Mucosa of rectum (tissue), 2 donors: Measurements from ENCODE around the gene CRYAA.
"Not testable (repeated sequence)": the region's sequence is repeated elsewhere in the genome, so short reads cannot be mapped to it uniquely, and the experiment has no call there.

Experiments
- H3K27ac ChIP-seq, 2 donors: one replicate each; pipeline ENCODE4 v1.7.0; 2013; ENCODE audit warnings: inconsistent platforms in 2 of 2, low read depth in 2 of 2, low read length in 2 of 2
- H3K27me3 ChIP-seq, 2 donors: one replicate each; pipeline ENCODE4 v1.7.0; 2013; ENCODE audit warnings: low read length in 2 of 2; ENCODE audit not compliant: control insufficient read depth in 2 of 2, insufficient read depth in 2 of 2
- H3K36me3 ChIP-seq, 2 donors: one replicate each; pipeline ENCODE4 v1.7.0; 2013; ENCODE audit warnings: low read length in 2 of 2; ENCODE audit not compliant: control insufficient read depth in 2 of 2, insufficient read depth in 2 of 2
- H3K4me1 ChIP-seq, 2 donors: one replicate each; pipeline ENCODE4 v1.7.0; 2013; ENCODE audit warnings: low read length in 2 of 2, mild to moderate bottlenecking in 1 of 2; ENCODE audit not compliant: control insufficient read depth in 2 of 2, insufficient read depth in 2 of 2
- H3K4me3 ChIP-seq, 2 donors: one replicate each; pipeline ENCODE4 v1.7.0; 2013; ENCODE audit warnings: low read length in 2 of 2
- H3K9ac ChIP-seq, 2 donors: one replicate each; pipeline ENCODE4 v1.7.0; 2013; ENCODE audit warnings: low read length in 2 of 2, low read depth in 1 of 2, mild to moderate bottlenecking in 1 of 2
- H3K9me3 ChIP-seq, 2 donors: one replicate each; pipeline ENCODE4 v1.7.0; 2013; ENCODE audit warnings: low read length in 2 of 2; ENCODE audit not compliant: control insufficient read depth in 2 of 2
- donor health status: healthy.
- donor health status: Normal muscosa, but diverticular disease.

CRYAA gene, protein sequence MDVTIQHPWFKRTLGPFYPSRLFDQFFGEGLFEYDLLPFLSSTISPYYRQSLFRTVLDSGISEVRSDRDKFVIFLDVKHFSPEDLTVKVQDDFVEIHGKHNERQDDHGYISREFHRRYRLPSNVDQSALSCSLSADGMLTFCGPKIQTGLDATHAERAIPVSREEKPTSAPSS

DNA sequence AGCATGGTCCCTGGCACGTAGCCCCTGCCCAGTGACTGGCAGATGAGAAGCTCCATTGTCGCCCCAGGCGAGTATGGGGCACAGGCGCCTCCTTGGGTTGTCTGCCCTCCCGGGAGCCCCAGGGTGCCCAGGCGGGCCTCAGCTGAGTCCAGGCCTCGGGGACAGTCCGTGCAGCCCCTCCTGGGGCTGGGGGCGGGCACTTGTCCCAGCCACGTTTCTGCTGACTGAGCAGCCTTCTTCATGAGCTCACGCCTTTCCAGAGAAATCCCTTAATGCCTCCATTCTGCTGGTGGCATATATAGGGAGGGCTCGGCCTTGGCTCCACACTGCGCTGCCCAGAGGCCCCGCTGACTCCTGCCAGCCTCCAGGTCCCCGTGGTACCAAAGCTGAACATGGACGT is at the start of gene CRYAA:
CRYAA (plus strand) TSS at position 301 of the 400 bp plus-strand sequence; CDS start at position 393, 92 bp downstream.
- not testable (repeated sequence) for H3K4me1 ChIP-seq, H3K9me3 ChIP-seq, H3K36me3 ChIP-seq, H3K27ac ChIP-seq, H3K9ac ChIP-seq, H3K27me3 ChIP-seq, H3K4me3 ChIP-seq

DNA sequence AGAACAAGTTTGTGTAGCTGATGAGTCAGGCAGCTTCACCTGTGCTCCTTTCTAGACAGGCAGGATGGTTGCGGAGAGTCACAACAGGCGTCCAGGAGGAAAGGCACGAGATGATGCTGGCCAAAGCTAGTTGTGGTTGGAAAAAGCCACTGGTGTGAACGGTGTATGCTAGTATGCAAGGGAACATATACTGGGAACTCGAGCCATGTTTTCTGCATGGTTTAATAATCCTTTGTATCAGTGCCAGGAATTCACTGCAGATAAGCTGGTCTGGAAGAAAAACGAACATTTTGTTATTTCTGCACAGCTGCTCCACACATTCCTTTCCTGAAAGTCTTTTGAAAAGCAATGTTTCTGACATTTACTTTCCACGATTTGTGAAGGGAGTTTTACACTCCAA is 38.7 kb upstream of the CRYAA start:
- not testable (repeated sequence) for H3K4me3 ChIP-seq, H3K27me3 ChIP-seq, H3K4me1 ChIP-seq, H3K9me3 ChIP-seq, H3K27ac ChIP-seq, H3K9ac ChIP-seq, H3K36me3 ChIP-seq

DNA sequence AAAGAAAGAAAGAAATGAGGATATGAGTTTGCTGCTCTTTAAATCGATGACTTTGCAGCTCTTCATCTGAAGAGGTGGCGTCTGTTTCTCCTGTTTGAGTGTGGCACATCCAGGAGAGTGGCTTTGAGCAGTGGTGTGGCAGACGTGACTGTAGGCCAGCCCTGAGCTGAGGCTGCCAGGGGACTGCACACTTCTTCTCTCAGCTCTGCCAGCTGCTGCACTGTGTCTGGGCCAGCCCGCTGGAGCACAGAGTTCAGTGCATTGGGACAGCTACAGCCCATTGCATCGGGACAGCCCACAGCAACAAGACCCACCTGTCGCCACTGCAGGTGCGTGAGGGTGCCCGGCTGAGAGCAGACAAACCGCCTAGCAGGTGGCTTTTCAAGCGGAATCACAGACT is 34.3 kb upstream of the CRYAA start:
- not testable (repeated sequence) for H3K9ac ChIP-seq, H3K4me3 ChIP-seq, H3K9me3 ChIP-seq, H3K27me3 ChIP-seq, H3K4me1 ChIP-seq, H3K36me3 ChIP-seq, H3K27ac ChIP-seq

DNA sequence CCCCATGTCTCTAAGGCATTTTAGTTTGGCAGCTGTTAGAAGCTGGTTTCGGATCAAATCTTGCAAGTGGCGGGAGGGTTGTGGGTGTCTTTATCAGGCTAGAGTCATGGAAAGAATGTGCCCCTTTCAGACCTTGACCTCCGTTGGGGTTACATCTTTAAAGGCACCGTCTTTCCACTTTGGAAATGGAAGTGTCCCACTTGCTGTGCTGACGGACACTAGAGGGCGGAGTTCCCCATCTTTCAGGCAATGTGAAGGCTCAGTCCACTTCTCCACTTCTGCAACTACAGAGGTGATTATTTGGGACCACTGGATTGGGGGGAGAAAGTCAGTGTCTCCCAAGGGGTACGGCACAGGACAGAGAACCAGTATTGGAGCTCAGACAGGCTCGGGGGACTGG is 29.9 kb upstream of the CRYAA start:
- H3K27me3 ChIP-seq, H3K9me3 ChIP-seq, H3K36me3 ChIP-seq, H3K4me3 ChIP-seq, H3K9ac ChIP-seq, H3K27ac ChIP-seq, H3K4me1 ChIP-seq: not testable (repeated sequence)

DNA sequence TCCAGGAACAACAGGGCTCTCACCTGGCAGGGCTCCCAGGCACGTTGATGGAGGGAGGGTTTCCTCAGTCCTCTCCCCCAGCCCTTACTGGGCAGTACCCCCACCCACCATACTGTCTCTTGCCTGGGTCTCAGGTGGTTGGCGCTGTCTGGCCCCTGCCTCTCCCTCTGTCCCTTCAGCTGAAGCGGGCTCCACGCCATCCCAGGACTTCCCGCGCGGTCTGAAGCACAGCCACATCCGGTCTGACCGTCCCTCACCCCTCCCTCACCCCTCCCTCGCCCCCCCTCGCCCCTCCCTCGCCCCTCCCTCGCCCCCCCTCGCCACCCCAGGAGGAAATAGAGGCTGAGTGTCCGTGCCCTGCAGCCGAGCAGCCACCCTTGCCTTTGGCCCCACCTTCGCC is 27.4 kb upstream of the CRYAA start:
- H3K27ac ChIP-seq, H3K9me3 ChIP-seq, H3K4me1 ChIP-seq, H3K27me3 ChIP-seq, H3K9ac ChIP-seq, H3K36me3 ChIP-seq, H3K4me3 ChIP-seq: not testable (repeated sequence)

DNA sequence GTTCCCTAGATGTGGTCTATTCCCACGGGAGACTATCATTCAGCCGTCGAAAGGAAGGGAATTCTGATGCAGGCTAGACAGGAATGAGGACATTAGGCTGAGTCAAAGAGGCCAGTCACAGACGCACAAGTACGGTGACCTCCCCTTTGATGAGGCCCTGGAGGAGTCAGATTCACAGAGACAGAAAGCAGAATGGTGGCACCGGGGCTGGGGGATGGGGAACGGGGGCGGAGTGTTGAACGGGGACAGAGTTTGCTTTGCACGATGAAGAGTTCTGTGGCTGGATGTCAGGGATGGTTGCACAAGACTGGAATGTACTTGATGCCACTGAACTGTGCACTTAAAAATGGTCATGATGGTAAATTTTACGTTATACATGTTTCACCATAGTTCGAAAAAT is 22.2 kb upstream of the CRYAA start:
- not testable (repeated sequence) for H3K4me3 ChIP-seq, H3K9ac ChIP-seq, H3K27me3 ChIP-seq, H3K36me3 ChIP-seq, H3K9me3 ChIP-seq, H3K27ac ChIP-seq, H3K4me1 ChIP-seq

DNA sequence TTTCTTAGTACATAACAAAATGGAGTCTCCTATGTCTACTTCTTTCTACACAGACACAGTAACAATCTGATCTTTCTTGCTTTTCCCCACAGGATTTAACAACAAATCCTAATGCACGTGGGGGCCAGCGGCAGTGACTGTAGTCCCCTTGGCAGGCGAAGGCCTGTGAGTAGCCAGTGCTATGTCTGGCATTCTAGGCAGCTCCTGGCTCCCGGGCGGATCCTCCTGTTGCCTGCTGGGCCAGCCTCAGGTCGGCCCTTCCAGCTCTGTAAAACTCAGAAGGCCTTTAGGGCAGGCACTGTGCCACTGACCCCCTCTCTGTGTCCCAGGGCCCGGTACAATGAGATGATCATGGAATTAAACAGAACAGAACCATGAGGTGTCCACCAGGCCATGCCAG is 20.8 kb upstream of the CRYAA start:
- H3K27ac ChIP-seq, H3K36me3 ChIP-seq, H3K9me3 ChIP-seq, H3K4me3 ChIP-seq, H3K4me1 ChIP-seq, H3K27me3 ChIP-seq, H3K9ac ChIP-seq: not testable (repeated sequence)

DNA sequence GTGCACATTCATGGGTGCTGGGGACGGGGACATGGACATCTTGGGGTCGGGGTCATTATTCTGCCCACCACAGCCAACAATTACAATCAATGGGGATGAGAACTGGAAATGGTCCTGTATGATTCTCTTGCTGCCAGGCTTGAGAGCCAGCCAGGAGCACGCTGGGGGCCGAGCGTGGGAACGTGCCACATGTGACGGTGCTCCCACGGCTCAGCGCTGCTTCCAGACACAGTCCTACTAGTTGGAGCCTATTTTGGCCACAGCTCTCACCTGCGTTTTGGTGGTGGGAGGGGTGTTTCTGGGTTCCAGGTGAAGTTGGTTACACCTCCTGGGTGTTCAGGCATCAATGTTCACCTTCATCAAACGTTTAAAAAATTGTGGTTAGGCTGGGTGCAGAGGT is 19.5 kb upstream of the CRYAA start:
- not testable (repeated sequence) for H3K36me3 ChIP-seq, H3K9ac ChIP-seq, H3K27ac ChIP-seq, H3K4me1 ChIP-seq, H3K27me3 ChIP-seq, H3K9me3 ChIP-seq, H3K4me3 ChIP-seq

DNA sequence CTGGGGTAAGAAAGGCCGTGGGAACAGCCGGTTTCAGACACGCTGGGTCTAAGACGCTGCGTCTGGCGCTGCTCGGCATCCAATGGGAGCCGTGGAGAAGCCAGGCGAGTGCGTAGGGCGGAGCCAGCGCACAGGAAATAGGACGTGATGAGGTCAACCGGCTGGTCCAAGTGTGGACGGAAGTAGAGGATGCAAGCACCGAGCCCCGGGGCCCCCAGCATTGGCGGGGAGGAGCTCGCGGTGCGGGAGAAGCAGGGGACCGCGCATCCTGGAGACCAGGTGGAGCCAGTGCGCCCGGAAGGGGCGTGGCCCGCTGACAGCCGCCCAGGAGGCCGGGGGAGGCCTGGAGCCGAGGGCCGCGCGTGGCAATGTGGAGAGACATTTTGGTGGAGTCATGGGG is 15.2 kb upstream of the CRYAA start:
- H3K9ac ChIP-seq, H3K9me3 ChIP-seq, H3K36me3 ChIP-seq, H3K4me3 ChIP-seq, H3K27me3 ChIP-seq, H3K4me1 ChIP-seq, H3K27ac ChIP-seq: not testable (repeated sequence)

DNA sequence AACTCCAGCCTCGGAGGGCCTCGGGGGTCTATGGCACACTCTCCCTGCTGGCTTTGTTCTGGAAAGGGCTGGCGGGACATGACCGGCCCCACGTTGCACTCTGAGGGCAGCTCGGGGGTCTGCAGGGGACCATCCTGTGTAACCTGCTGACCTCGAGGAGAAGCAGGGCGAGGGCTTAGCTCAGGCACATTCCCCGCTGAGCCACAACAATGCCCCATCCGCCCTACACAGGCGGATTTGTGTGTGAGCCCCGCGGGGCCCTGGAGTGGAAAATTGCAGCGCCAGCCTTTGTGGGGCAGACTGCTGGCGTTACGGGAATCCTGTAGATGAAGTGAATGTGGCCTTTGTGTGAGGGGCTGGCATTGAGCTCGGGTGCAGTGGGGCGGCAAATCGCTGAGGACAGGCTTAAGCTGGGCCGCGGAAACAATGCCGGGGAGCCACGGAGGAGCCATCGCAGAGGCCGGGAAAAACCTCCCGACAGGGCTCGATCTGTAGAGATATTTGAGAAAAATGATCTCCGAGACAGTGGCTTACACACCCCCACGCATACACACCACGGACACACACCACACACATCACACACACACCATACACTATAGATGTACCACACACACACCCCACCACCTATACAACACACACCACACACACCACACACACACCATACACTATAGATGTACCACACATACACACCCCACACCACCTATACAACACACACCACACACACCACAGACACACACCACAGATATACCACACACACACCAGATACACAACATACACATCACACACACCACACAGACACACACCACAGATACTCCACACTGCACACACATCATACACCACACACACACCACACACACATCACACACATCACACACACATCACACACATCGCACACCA is 9.3 kb upstream of the CRYAA start:
- not testable (repeated sequence) for H3K27ac ChIP-seq, H3K36me3 ChIP-seq, H3K27me3 ChIP-seq, H3K9ac ChIP-seq, H3K4me3 ChIP-seq, H3K4me1 ChIP-seq, H3K9me3 ChIP-seq
